Measurements from ENCODE around the gene CORO6. TPM values are rescaled to one million over a fixed set of nuclear protein-coding genes. Genes with fewer than 3 reads are reported as not detected.

Gene CORO6
- total RNA-seq, 5 donors from 2014 or later (not counting 1 experiment from before 2014, with no cell fraction given): 2.4 to 4.1 (median 3.6) TPM

- Mint-ChIP-seq H3K36me3 (peaks cover 13% of the 10 kb centered on the region), H3K27ac (peak overlapping the region; percentile 73 to 86), H3K9me3 (no peaks in the 10 kb centered on the region), H3K4me1 (peaks cover 51 to 55% (median 55%) of the 10 kb centered on the region in 3 donors), H3K4me3 (no peak overlapping the region), H3K27me3 (no peaks in the 10 kb centered on the region)
- H3K27ac ChIP-seq (ENCODE audit: low read length): no peak overlapping the region
- H3K36me3 ChIP-seq (ENCODE audit: control insufficient read depth in 2 of 2, extremely low read depth in 1 of 2, insufficient read depth in 1 of 2, low read length in 1 of 2): peaks cover 15 to 37% of the 10 kb centered on the region in 2 donors
- POLR2A ChIA-PET: interaction anchor here in 1 of 2 donors (0.6 kb wide), 1 partner anchor 290 kb away, joined by 3 read pairs; no protein-coding TSS in a partner anchor
- H3K9me3 ChIP-seq: no peaks in the 10 kb centered on the region
- CTCF ChIA-PET: interaction anchor here (0.7 to 1.6 kb wide), 3 partner anchors 32 to 412 kb away, joined by 3 read pairs; no protein-coding TSS in a partner anchor
- no peaks in the 10 kb centered on the region for H3K27me3 ChIP-seq (replicated peaks in 1 of 2; ENCODE audit: control insufficient read depth in 2 of 2, extremely low read depth in 1 of 2, insufficient read depth in 2 of 2, low read length in 1 of 2)
- ATAC-seq (replicated peaks in 1 of 4): no peak
- H3K4me3 ChIP-seq (ENCODE audit: control insufficient read depth in 1 of 2, extremely low read depth in 1 of 2, low read length in 1 of 2): no peak overlapping the region
- no peak for DNase-seq
- WGBS (ENCODE audit: insufficient coverage): 93% methylated on average over 14 of the region's 16 CpGs
- H3K4me1 ChIP-seq (ENCODE audit: control insufficient read depth in 1 of 2, extremely low read depth in 1 of 2, insufficient read depth in 2 of 2, low read length in 2 of 2): peaks cover 14 to 60% of the 10 kb centered on the region in 2 experiments
These were observed 39.1 kb downstream of the CORO6 start for GRCh38 chr17:29583324-29584248.

GRCh38 chr17:29582772-29583171 is 39.9 kb downstream of the CORO6 start:
- DNase-seq (no peak), ATAC-seq (replicated peaks in 1 of 4) (no peak)
- Histone ChIP-seq H3K27me3 (replicated peaks in 1 of 2; ENCODE audit: control insufficient read depth in 2 of 2, extremely low read depth in 1 of 2, insufficient read depth in 2 of 2, low read length in 1 of 2) (no peaks in the 10 kb centered on the region), H3K9me3 (no peaks in the 10 kb centered on the region), H3K36me3 (ENCODE audit: control insufficient read depth in 2 of 2, extremely low read depth in 1 of 2, insufficient read depth in 1 of 2, low read length in 1 of 2) (peaks cover 16 to 45% of the 10 kb centered on the region in 2 donors), H3K4me3 (ENCODE audit: control insufficient read depth in 1 of 2, extremely low read depth in 1 of 2, low read length in 1 of 2) (no peak overlapping the region), H3K4me1 (ENCODE audit: control insufficient read depth in 1 of 2, extremely low read depth in 1 of 2, insufficient read depth in 2 of 2, low read length in 2 of 2) (peaks cover 13 to 52% of the 10 kb centered on the region in 2 experiments), H3K27ac (ENCODE audit: low read length) (no peak overlapping the region)
- H3K4me3 Mint-ChIP-seq: no peak overlapping the region
- WGBS (ENCODE audit: insufficient coverage): 91% methylated on average over 6 of the region's 13 CpGs
- POLR2A ChIA-PET: no interaction called here
- no peaks in the 10 kb centered on the region for H3K27me3 Mint-ChIP-seq
- H3K9me3 Mint-ChIP-seq: no peaks in the 10 kb centered on the region
- H3K4me1 Mint-ChIP-seq: peaks cover 44 to 50% (median 48%) of the 10 kb centered on the region in 3 donors
- CTCF ChIA-PET: interaction anchor here in 1 of 2 donors (0.7 kb wide), 1 partner anchor 411 kb away, joined by 3 read pairs; no protein-coding TSS in a partner anchor
- H3K36me3 Mint-ChIP-seq: peaks cover 15% of the 10 kb centered on the region
- H3K27ac Mint-ChIP-seq: peak overlapping the region in 1 of 2 donors; percentile 52

- POLR2A ChIA-PET: no interaction called here
- H3K36me3 ChIP-seq (ENCODE audit: control insufficient read depth in 2 of 2, extremely low read depth in 1 of 2, insufficient read depth in 1 of 2, low read length in 1 of 2): peaks cover 20 to 50% of the 10 kb centered on the region in 2 donors
- peak overlapping the region; percentile 39 to 57 for H3K27ac Mint-ChIP-seq
These were observed 40.4 kb downstream of the CORO6 start for GRCh38 chr17:29582254-29582765.

GRCh38 chr17:29581583-29582253 is 41.0 kb downstream of the CORO6 start:
- Histone ChIP-seq H3K27me3 (replicated peaks in 1 of 2; ENCODE audit: control insufficient read depth in 2 of 2, extremely low read depth in 1 of 2, insufficient read depth in 2 of 2, low read length in 1 of 2) (no peaks in the 10 kb centered on the region), H3K9me3 (no peaks in the 10 kb centered on the region), H3K27ac (ENCODE audit: low read length) (no peak overlapping the region), H3K36me3 (ENCODE audit: control insufficient read depth in 2 of 2, extremely low read depth in 1 of 2, insufficient read depth in 1 of 2, low read length in 1 of 2) (peaks cover 21 to 56% of the 10 kb centered on the region in 2 donors), H3K4me1 (ENCODE audit: control insufficient read depth in 1 of 2, extremely low read depth in 1 of 2, insufficient read depth in 2 of 2, low read length in 2 of 2) (peaks cover 9 to 41% of the 10 kb centered on the region in 2 experiments), H3K4me3 (ENCODE audit: control insufficient read depth in 1 of 2, extremely low read depth in 1 of 2, low read length in 1 of 2) (no peak overlapping the region)
- no peaks in the 10 kb centered on the region for H3K27me3 Mint-ChIP-seq
- DNase-seq: no peak
- WGBS (ENCODE audit: insufficient coverage): 94% methylated on average over 10 of the region's 20 CpGs
- H3K27ac Mint-ChIP-seq: peak overlapping the region in 1 of 2 donors; percentile 39
- no peak for ATAC-seq (replicated peaks in 1 of 4)
- peaks cover 34 to 40% (median 39%) of the 10 kb centered on the region in 3 donors for H3K4me1 Mint-ChIP-seq
- H3K36me3 Mint-ChIP-seq: peaks cover 15% of the 10 kb centered on the region
- no peak overlapping the region for H3K4me3 Mint-ChIP-seq
- ChIA-PET CTCF (interaction anchor here (0.5 to 2.0 kb wide), 10 partner anchors 9 to 99 kb away, joined by 3 to 14 read pairs (median 4); partner anchors contain the start of gene ANKRD13B (in 1 of the 2)), POLR2A (no interaction called here)
- H3K9me3 Mint-ChIP-seq: no peaks in the 10 kb centered on the region

More at GRCh38 chr17:29582254-29582765, 40.4 kb downstream of the CORO6 start:
- ATAC-seq (replicated peaks in 1 of 4): no peak
- Mint-ChIP-seq H3K9me3 (no peaks in the 10 kb centered on the region), H3K27me3 (no peaks in the 10 kb centered on the region), H3K36me3 (peaks cover 15% of the 10 kb centered on the region), H3K4me3 (no peak overlapping the region), H3K4me1 (peaks cover 40 to 45% (median 43%) of the 10 kb centered on the region in 3 donors)
- DNase-seq: no peak
- Histone ChIP-seq H3K4me1 (ENCODE audit: control insufficient read depth in 1 of 2, extremely low read depth in 1 of 2, insufficient read depth in 2 of 2, low read length in 2 of 2) (peaks cover 9 to 47% of the 10 kb centered on the region in 2 experiments), H3K27me3 (replicated peaks in 1 of 2; ENCODE audit: control insufficient read depth in 2 of 2, extremely low read depth in 1 of 2, insufficient read depth in 2 of 2, low read length in 1 of 2) (no peaks in the 10 kb centered on the region), H3K9me3 (no peaks in the 10 kb centered on the region), H3K4me3 (ENCODE audit: control insufficient read depth in 1 of 2, extremely low read depth in 1 of 2, low read length in 1 of 2) (no peak overlapping the region), H3K27ac (ENCODE audit: low read length) (no peak overlapping the region)
- WGBS (ENCODE audit: insufficient coverage): 100% methylated on average over 1 of the region's 10 CpGs
- CTCF ChIA-PET: interaction anchor here (0.6 to 1.7 kb wide), 2 partner anchors 35 to 99 kb away, joined by 3 to 5 read pairs; no protein-coding TSS in a partner anchor

GRCh38 chr17:29579866-29580771 is 42.6 kb downstream of the CORO6 start:
- no peaks in the 10 kb centered on the region for H3K9me3 ChIP-seq
- Mint-ChIP-seq H3K27me3 (no peaks in the 10 kb centered on the region), H3K36me3 (peaks cover 18% of the 10 kb centered on the region), H3K4me3 (no peak overlapping the region), H3K9me3 (no peaks in the 10 kb centered on the region), H3K27ac (peak overlapping the region; percentile 84), H3K4me1 (peaks cover 20 to 24% (median 23%) of the 10 kb centered on the region in 3 donors)
- ChIA-PET CTCF (interaction anchor here (0.6 to 2.4 kb wide), 18 partner anchors 11 to 703 kb away, joined by 3 to 14 read pairs (median 4); partner anchors contain the start of gene ANKRD13B (in 1 of the 2)), POLR2A (interaction anchor here in 1 of 2 donors (0.6 to 0.7 kb wide), 2 partner anchors 37 to 744 kb away, joined by 3 to 8 read pairs; no protein-coding TSS in a partner anchor)
- peak; percentile 93 to 99 (median 98) for ATAC-seq (replicated peaks in 1 of 4)
- peak; percentile 78 to 95 (median 88) for DNase-seq
- H3K27me3 ChIP-seq (replicated peaks in 1 of 2; ENCODE audit: control insufficient read depth in 2 of 2, extremely low read depth in 1 of 2, insufficient read depth in 2 of 2, low read length in 1 of 2): no peaks in the 10 kb centered on the region
- H3K27ac ChIP-seq (ENCODE audit: low read length): peak overlapping the region; percentile 44
- H3K36me3 ChIP-seq (ENCODE audit: control insufficient read depth in 2 of 2, extremely low read depth in 1 of 2, insufficient read depth in 1 of 2, low read length in 1 of 2): peaks cover 36 to 72% of the 10 kb centered on the region in 2 donors
- 61% methylated on average over 13 of the region's 15 CpGs for WGBS (ENCODE audit: insufficient coverage)
- peaks cover 2 to 28% of the 10 kb centered on the region in 2 experiments for H3K4me1 ChIP-seq (ENCODE audit: control insufficient read depth in 1 of 2, extremely low read depth in 1 of 2, insufficient read depth in 2 of 2, low read length in 2 of 2)
- no peak overlapping the region for H3K4me3 ChIP-seq (ENCODE audit: control insufficient read depth in 1 of 2, extremely low read depth in 1 of 2, low read length in 1 of 2)

Data from T-cell (primary cell).